ENCODE results near the gene MCM3AP. TPM values are rescaled to one million over a fixed set of nuclear protein-coding genes. Genes with fewer than 3 reads are reported as not detected.
A peak's percentile ranks its signal among the peaks of the same experiment; 100 is the strongest.

MCM3AP gene
- 10 to 100 TPM; 41.1 to 92.8 (median 52.5) TPM for total RNA-seq
- 10 to 100 TPM; 16.9 to 53.1 (median 19.8) TPM for polyA plus RNA-seq

DNA sequence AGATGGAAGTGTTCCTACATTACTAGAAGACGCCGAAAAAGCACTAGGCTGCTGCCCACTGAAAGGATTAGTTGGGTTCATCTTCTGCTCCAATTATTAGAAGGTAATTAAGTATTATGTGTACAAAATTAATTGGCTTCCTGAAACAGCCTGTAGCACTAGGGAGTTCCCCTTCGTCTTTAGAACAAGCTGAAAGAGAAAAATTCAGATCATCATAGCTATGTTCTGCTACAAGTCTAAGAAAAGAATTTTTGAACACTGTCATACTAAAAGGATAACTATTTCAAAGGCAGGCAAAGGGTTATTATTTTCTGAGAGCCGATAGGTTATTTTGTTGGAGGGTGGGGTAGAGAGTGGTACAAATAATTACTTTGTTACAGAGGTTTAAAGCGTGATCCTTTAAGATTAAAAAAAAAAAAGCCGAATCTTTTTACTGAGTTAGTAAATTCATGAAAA lies at the start of gene MCM3AP:
TSS of gene MCM3AP (minus strand) at position 406 of the 456 bp plus-strand sequence. CDS start at position 81, 325 bp downstream.
- no peaks in the 10 kb centered on the region for H3K27me3 ChIP-seq
- 28 to 37% methylated on average over 6 of the region's 6 CpGs for whole genome bisulfite sequencing, 2 donors
- intact Hi-C loops (cut with DNase I), result loop anchor here (5.0 kb wide), 1 partner anchor 143 kb away; no protein-coding TSS in a partner anchor
- peak within 1 kb of the TSS; percentile 96 to 99 (median 97) for H3K27ac ChIP-seq
- no peak for DNase-seq
- no peak for TF ChIP-seq EP300 (IDR thresholded peaks at IDR 0.05)
- no peak for TF ChIP-seq POLR2AphosphoS5 (IDR thresholded peaks at IDR 0.05)
- TF ChIP-seq POLR2A (IDR thresholded peaks at IDR 0.05), result no peak
- TF ChIP-seq, protein P1, sequence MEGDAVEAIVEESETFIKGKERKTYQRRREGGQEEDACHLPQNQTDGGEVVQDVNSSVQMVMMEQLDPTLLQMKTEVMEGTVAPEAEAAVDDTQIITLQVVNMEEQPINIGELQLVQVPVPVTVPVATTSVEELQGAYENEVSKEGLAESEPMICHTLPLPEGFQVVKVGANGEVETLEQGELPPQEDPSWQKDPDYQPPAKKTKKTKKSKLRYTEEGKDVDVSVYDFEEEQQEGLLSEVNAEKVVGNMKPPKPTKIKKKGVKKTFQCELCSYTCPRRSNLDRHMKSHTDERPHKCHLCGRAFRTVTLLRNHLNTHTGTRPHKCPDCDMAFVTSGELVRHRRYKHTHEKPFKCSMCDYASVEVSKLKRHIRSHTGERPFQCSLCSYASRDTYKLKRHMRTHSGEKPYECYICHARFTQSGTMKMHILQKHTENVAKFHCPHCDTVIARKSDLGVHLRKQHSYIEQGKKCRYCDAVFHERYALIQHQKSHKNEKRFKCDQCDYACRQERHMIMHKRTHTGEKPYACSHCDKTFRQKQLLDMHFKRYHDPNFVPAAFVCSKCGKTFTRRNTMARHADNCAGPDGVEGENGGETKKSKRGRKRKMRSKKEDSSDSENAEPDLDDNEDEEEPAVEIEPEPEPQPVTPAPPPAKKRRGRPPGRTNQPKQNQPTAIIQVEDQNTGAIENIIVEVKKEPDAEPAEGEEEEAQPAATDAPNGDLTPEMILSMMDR (IDR thresholded peaks at IDR 0.05), result no peak
- peak within 1 kb of the TSS; percentile 83 to 95 (median 90) for H3K4me3 ChIP-seq
- H3K36me3 ChIP-seq, result peaks cover 0 to 34% (median 5%) of the 10 kb centered on the region in 4 donors
- no peaks in the 10 kb centered on the region for H3K9me3 ChIP-seq
- peaks cover 0 to 61% (median 53%) of the 10 kb centered on the region in 4 donors for H3K4me1 ChIP-seq

DNA sequence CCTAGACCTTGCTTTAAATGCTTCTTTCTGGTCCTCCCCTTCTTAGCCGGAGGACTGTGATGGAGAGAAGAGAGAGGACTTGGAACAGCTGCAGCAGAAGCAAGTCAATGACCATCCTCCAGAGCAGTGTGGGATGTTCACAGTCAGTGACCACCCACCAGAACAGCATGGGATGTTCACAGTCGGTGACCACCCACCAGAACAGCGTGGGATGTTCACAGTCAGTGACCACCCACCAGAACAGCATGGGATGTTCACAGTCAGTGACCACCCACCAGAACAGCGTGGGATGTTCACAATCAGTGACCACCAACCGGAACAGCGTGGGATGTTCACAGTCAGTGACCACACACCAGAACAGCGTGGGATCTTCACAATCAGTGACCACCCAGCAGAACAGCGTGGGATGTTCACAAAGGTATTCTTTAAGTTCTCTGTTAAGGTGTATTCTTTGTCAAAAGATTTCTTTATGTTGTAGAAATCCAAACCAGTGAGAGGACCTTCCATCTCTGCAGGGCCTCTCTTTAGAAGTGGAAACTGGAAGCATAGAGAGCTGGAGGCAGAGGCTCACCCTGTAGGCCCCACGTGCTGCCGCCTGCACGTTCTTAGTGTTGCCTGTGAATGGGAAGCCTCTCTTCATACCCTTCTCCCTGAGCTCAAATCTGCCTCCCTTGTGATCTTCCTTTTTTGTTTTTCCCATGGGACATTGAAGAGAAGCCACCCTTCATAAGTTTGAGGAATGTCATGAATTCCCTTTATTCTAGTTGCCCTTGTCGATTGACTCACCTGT lies 49.1 kb upstream of the MCM3AP start:
- intact Hi-C loops (cut with DNase I), result no loop called here
- H3K27me3 ChIP-seq, result no peaks in the 10 kb centered on the region
- no peak overlapping the region for H3K27ac ChIP-seq
- no peak for DNase-seq
- no peaks in the 10 kb centered on the region for H3K4me1 ChIP-seq
- H3K4me3 ChIP-seq, result no peak overlapping the region
- H3K9me3 ChIP-seq, result no peaks in the 10 kb centered on the region
- 91 to 95% methylated on average over 12 of the region's 12 CpGs for WGBS, 2 donors
- TF ChIP-seq POLR2A (IDR thresholded peaks at IDR 0.05), result no peak
- no peak for TF ChIP-seq EP300 (IDR thresholded peaks at IDR 0.05)
- no peak for TF ChIP-seq POLR2AphosphoS5 (IDR thresholded peaks at IDR 0.05)
- TF ChIP-seq, protein P1 (IDR thresholded peaks at IDR 0.05), result no peak
- H3K36me3 ChIP-seq, result peaks cover 8 to 67% (median 20%) of the 10 kb centered on the region in 4 donors

DNA sequence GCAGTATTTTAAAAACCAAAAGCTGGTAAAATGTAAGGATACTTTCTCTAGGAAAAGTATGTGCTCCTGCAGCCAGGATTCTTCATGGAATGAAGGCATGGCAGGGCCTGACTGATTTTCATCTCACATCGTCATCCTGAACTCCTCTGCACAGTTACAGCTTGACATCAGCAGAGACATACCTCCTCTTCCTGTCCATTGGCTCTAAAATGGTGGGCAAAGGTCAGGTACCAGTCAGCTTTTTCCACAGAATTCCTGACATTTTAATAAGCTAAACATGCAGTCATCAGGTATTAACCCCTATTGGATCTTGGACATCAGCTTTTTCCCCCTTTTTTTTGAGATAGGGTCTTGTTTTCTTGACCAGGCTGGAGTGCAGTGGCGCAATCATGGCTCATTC lies 44.4 kb upstream of the MCM3AP start:
- TF ChIP-seq EP300 (IDR thresholded peaks at IDR 0.05) (no peak), POLR2A (IDR thresholded peaks at IDR 0.05) (no peak), POLR2AphosphoS5 (IDR thresholded peaks at IDR 0.05) (no peak)
- TF ChIP-seq, protein P1 (IDR thresholded peaks at IDR 0.05), result no peak
- Histone ChIP-seq H3K4me1 (peaks cover 0 to 15% (median 13%) of the 10 kb centered on the region in 4 donors), H3K27ac (no peak overlapping the region), H3K36me3 (peaks cover 2 to 34% (median 8%) of the 10 kb centered on the region in 4 donors), H3K9me3 (no peaks in the 10 kb centered on the region), H3K27me3 (no peaks in the 10 kb centered on the region), H3K4me3 (no peak overlapping the region)
- DNase-seq, result no peak
- intact Hi-C loops (cut with DNase I), result no loop called here
- 96 to 98% methylated on average over 2 of the region's 2 CpGs for whole genome bisulfite sequencing, 2 donors

DNA sequence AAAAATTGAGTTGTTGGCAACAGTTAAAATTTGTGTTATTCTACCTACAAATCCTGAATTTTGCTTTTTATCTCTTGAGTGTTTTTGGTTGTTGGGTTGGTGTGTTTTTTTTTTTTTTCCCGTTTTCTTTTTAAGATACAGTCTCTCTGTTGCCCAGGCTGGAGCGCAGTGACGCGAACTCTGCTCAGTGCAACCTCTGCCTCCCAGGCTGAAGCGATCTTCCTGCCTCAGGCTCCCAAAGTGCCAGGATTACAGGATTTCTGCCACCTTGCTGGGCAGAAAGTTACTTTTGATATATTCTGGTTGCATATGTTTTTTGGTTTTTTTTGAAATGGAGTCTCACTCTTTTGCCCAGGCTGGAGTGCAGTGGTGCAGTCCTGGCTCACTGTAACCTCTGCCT lies 42.7 kb upstream of the MCM3AP start:
- Histone ChIP-seq H3K27ac (no peak overlapping the region), H3K27me3 (no peaks in the 10 kb centered on the region), H3K36me3 (peaks cover 0 to 27% (median 7%) of the 10 kb centered on the region in 4 donors), H3K4me3 (no peak overlapping the region), H3K9me3 (no peaks in the 10 kb centered on the region), H3K4me1 (peaks cover 0 to 20% (median 14%) of the 10 kb centered on the region in 4 donors)
- no peak for DNase-seq
- no peak for TF ChIP-seq POLR2A (IDR thresholded peaks at IDR 0.05)
- no peak for TF ChIP-seq POLR2AphosphoS5 (IDR thresholded peaks at IDR 0.05)
- TF ChIP-seq, protein P1 (IDR thresholded peaks at IDR 0.05), result no peak
- TF ChIP-seq EP300 (IDR thresholded peaks at IDR 0.05), result no peak
- WGBS, 2 donors, result 79% methylated on average over 5 of the region's 5 CpGs
- intact Hi-C loops (cut with DNase I), result no loop called here

Data from sigmoid colon (tissue), 7 donors.